Panc1 (cell line): ENCODE data around the gene MOCS2. TPM values are rescaled to one million over a fixed set of nuclear protein-coding genes. Genes with fewer than 3 reads are reported as not detected.

ENCODE experiments used
- ATAC-seq: fragments of 200-7000 bp; cut with Tn5 transposase; 2 replicates; pipeline ENCODE4 v1.9.1; 2020; ENCODE audit warnings: mild to moderate bottlenecking, moderate library complexity
- BruUV-seq: library from RNA; stranded (reverse); fragments of 400-500 nt; replicated peaks from 2 replicates; lab custom pipeline; 2021; lab: Mats Ljungman, UMichigan
- CTCF ChIA-PET: fragments of 300-600 bp; sonication (Branson Sonifier 250); formaldehyde crosslinking; loops from one replicate; lab custom pipeline; 2022; ENCODE audit warnings: antibody characterized with exemption; lab: Charles Lee
- POLR2A ChIA-PET: fragments of 300-600 bp; sonication (Branson Sonifier 250); formaldehyde crosslinking; loops from one replicate; lab custom pipeline; 2022; ENCODE audit warnings: antibody characterized with exemption; lab: Charles Lee
- DNase-seq: peaks from one replicate; pipeline ENCODE4 v3.0.0-alpha.2; 2010; ENCODE audit warnings: low read depth, low spot score
- H3K27ac ChIP-seq: 2 replicates; pipeline ENCODE4 v1.5.1; 2011; ENCODE audit warnings: mild to moderate bottlenecking, low read length, inconsistent platforms
- H3K27me3 ChIP-seq: fragments of 200-500 bp; sonication (Bioruptor generic); 2 replicates; pipeline ENCODE4 v1.6.0; 2014; ENCODE audit warnings: low read length, inconsistent platforms; ENCODE audit not compliant: control insufficient read depth, insufficient read depth
- H3K36me3 ChIP-seq: fragments of 200-500 bp; sonication (Bioruptor generic); 2 replicates; pipeline ENCODE4 v1.5.1; 2014; ENCODE audit warnings: inconsistent platforms, mild to moderate bottlenecking, low read length, moderate library complexity; ENCODE audit not compliant: control insufficient read depth, insufficient read depth
- H3K4me1 ChIP-seq: 2 replicates; pipeline ENCODE4 v1.5.1; 2011; ENCODE audit warnings: inconsistent platforms, mild to moderate bottlenecking, low read length, moderate library complexity; ENCODE audit not compliant: control insufficient read depth, insufficient read depth
- H3K4me3 ChIP-seq, 2 experiments: 2 replicates each; pipeline ENCODE4 v1.5.1; 2011 to 2012; ENCODE audit warnings: low read depth in 2 of 2, low read length in 2 of 2, mild to moderate bottlenecking in 2 of 2, inconsistent platforms in 1 of 2, moderate library complexity in 1 of 2
- H3K9me3 ChIP-seq: fragments of 200-500 bp; sonication (Bioruptor generic); 2 replicates; pipeline ENCODE4 v1.5.1; 2014; ENCODE audit warnings: low read depth, mild to moderate bottlenecking, inconsistent platforms, low read length, moderate library complexity; ENCODE audit not compliant: control insufficient read depth, insufficient read depth
- CTCF ChIP-seq: fragments of 450-650 bp; IDR thresholded peaks from 2 replicates; pipeline ENCODE4 v1.5.1; 2017; ENCODE audit warnings: mild to moderate bottlenecking
- POLR2AphosphoS5 ChIP-seq: IDR thresholded peaks from 2 replicates; pipeline ENCODE4 v1.6.1; 2012; ENCODE audit warnings: mild to moderate bottlenecking, low read depth, low read length, moderate library complexity
- REST ChIP-seq, 2 experiments: IDR thresholded peaks; 2 replicates each; pipeline ENCODE4 v1.6.1; 2011 to 2012; ENCODE audit warnings: low read depth in 2 of 2, control low read depth in 1 of 2, low read length in 1 of 2, mild to moderate bottlenecking in 1 of 2, moderate library complexity in 1 of 2; ENCODE audit not compliant: insufficient read depth in 1 of 2
- SIN3A ChIP-seq: IDR thresholded peaks from 2 replicates; pipeline ENCODE4 v1.6.1; 2012; ENCODE audit warnings: low read depth, mild to moderate bottlenecking, low read length, moderate library complexity, borderline replicate concordance; ENCODE audit not compliant: insufficient read depth
- TCF7L2 ChIP-seq: IDR thresholded peaks from 2 replicates; pipeline ENCODE4 v1.6.1; 2011; ENCODE audit warnings: mild to moderate bottlenecking, low read depth, low read length, inconsistent platforms
- in situ Hi-C: cut with HindIII; loops from 2 replicates; pipeline ENCODE4 v1.10.0; 2016; ENCODE audit warnings: low sequenced_read_pairs, low pct_unique_long_range_greater_than_20kb
- intact Hi-C: fragments of 100-400 bp; cut with micrococcal nuclease; formaldehyde crosslinking; loops from one replicate; pipeline ENCODE4 v1.10.0; 2022; ENCODE audit not compliant: unreplicated experiment
- total RNA-seq: library from RNA; stranded (reverse); gene quantifications from one replicate; pipeline ENCODE4 v1.2.1, GENCODE V29; 2021; ENCODE audit not compliant: unreplicated experiment

Gene MOCS2
- total RNA-seq, 1 experiment from 2014 or later: 39.5 TPM

DNA sequence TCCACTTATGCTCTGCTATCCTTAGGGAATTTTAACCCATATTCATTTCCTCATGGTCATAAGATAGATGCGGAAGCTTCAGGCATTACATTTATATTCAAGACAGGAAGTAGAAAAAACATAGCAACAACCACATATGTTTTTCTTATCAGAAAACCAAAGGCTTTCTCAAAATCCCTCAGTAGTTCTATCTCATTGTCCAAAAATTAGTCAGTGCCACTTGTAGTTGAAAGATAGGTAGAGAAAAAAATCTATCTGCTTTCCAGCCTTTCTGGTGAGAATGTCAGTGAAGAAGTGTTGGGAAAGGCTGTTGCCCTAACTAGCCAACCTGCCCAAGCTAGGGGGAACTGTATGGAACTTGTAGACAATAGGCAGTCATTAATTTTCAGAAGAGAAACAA lies 23.5 kb upstream of the MOCS2 start:
- no peaks in the 10 kb centered on the region for H3K36me3 ChIP-seq
- in situ Hi-C loops (no loop called here), intact Hi-C loops (no loop called here)
- H3K9me3 ChIP-seq: no peaks in the 10 kb centered on the region
- no peak for TF ChIP-seq TCF7L2
- TF ChIP-seq POLR2AphosphoS5: no peak
- TF ChIP-seq SIN3A: no peak
- no peak for TF ChIP-seq CTCF
- no peak for TF ChIP-seq REST (IDR thresholded peaks at IDR 0.05; ENCODE audit: insufficient read depth in 1 of 2, low read depth in 2 of 2, low read length in 1 of 2)
- ATAC-seq (no peak), DNase-seq (no peak)
- no peak overlapping the region for H3K4me3 ChIP-seq
- H3K27me3 ChIP-seq: no peaks in the 10 kb centered on the region
- ChIA-PET POLR2A (no interaction called here), CTCF (interaction anchor here (0.5 kb wide), 1 partner anchor 100 kb away, joined by 3 read pairs; no protein-coding TSS in a partner anchor)
- no TSS peak for BruUV-seq
- no peaks in the 10 kb centered on the region for H3K4me1 ChIP-seq
- no peak overlapping the region for H3K27ac ChIP-seq

- H3K4me3 ChIP-seq: no peak overlapping the region
- POLR2A ChIA-PET: no interaction called here
- no peaks in the 10 kb centered on the region for H3K4me1 ChIP-seq
- DNase-seq (no peak), ATAC-seq (no peak)
- no peaks in the 10 kb centered on the region for H3K9me3 ChIP-seq
- H3K27me3 ChIP-seq: no peaks in the 10 kb centered on the region
- no TSS peak for BruUV-seq
- CTCF ChIA-PET: no interaction called here
- TF ChIP-seq TCF7L2: no peak
- TF ChIP-seq POLR2AphosphoS5: no peak
- TF ChIP-seq CTCF: no peak
- TF ChIP-seq SIN3A: no peak
- TF ChIP-seq REST (IDR thresholded peaks at IDR 0.05; ENCODE audit: insufficient read depth in 1 of 2, low read depth in 2 of 2, low read length in 1 of 2): no peak
- no peaks in the 10 kb centered on the region for H3K36me3 ChIP-seq
- intact Hi-C loops (no loop called here), in situ Hi-C loops (no loop called here)
- no peak overlapping the region for H3K27ac ChIP-seq
Measured at GRCh38 chr5:53130266-53130665, 20.7 kb upstream of the MOCS2 start.
